ENCODE measurements around the gene LTBP2.
A peak's percentile ranks its signal among the peaks of the same experiment; 100 is the strongest.

Gene LTBP2

DNA sequence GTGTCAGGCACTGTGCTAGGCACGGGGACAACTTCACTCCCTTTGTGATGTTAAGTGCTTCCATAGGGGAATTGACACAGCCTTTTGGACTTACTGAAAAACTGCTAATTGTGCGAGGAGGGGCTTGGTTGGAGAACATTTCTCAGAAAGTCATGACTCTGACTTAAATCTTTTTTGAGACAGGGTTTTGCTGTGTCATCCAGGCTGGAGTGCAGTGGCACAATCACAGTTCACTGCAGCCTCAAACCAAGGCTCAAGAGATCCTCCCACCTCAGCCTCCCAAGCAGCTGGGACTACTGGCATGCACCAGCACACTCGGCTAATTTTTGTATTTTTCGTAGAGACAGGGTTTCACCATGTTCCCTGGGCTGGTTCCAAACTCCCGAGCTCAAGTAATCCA is 10.2 kb upstream of the LTBP2 start:
- peaks cover 14% of the 10 kb centered on the region for H3K27me3 Mint-ChIP-seq
- peaks cover 50% of the 10 kb centered on the region for H3K4me1 Mint-ChIP-seq (ENCODE audit: low read depth)
- no peak overlapping the region for H3K27ac Mint-ChIP-seq
- H3K4me3 Mint-ChIP-seq = no peak overlapping the region
- no peaks in the 10 kb centered on the region for H3K36me3 Mint-ChIP-seq (ENCODE audit: low read depth)
- H3K9me3 Mint-ChIP-seq = no peaks in the 10 kb centered on the region

GRCh38 chr14:74621556-74621955 is 9.5 kb upstream of the LTBP2 start:
- H3K4me1 Mint-ChIP-seq (ENCODE audit: low read depth) = peaks cover 51% of the 10 kb centered on the region
- H3K27ac Mint-ChIP-seq = peak overlapping the region; percentile 10

DNA sequence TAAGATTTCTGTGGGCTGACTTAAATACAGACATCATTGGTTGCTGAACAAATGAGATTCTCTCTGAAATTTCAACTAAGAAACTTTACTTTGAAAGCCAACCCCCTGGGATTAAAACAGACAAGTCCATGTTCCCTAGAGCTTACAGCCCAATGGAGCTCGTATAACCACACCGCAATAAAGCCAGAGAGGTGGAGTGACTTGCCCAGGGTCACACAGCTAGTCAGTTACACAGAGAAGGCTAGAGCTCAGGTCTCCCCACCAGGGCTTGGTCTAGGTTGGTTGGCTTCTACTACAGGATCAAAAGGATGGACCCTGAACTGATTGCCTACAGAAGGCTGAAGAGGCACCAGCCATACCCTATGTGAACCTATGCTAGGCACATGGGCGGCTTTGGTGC is 8.9 kb upstream of the LTBP2 start:
- peaks cover 20% of the 10 kb centered on the region for H3K27me3 Mint-ChIP-seq
- H3K4me3 Mint-ChIP-seq = no peak overlapping the region
- H3K36me3 Mint-ChIP-seq (ENCODE audit: low read depth) = no peaks in the 10 kb centered on the region
- H3K4me1 Mint-ChIP-seq (ENCODE audit: low read depth) = peaks cover 53% of the 10 kb centered on the region
- H3K27ac Mint-ChIP-seq = peak overlapping the region; percentile 83
- no peaks in the 10 kb centered on the region for H3K9me3 Mint-ChIP-seq

More at GRCh38 chr14:74621556-74621955, 9.5 kb upstream of the LTBP2 start:
- Mint-ChIP-seq H3K4me3 (no peak overlapping the region), H3K36me3 (ENCODE audit: low read depth) (no peaks in the 10 kb centered on the region), H3K27me3 (peaks cover 14% of the 10 kb centered on the region), H3K9me3 (no peaks in the 10 kb centered on the region)

DNA sequence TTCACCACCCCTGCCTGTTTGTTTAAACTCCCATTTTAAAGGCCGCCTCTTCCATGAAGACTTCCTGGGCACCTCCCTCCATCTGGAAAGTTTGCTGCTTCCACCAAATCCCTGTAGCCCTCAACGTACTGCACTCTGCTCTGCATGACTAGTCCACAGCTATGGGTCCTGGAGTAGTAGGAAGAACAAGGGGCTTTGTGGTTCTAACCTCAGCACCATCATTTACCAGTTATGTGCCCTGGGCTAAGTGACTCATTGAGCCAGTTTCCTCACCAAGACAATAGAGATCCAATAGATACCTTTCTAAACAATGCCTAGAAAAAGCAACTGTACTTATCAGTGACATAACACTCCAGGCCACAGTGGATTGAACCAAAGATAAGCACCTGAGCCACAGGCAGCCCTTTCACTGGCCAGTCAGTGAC is 8.5 kb upstream of the LTBP2 start:
- Mint-ChIP-seq H3K27me3 (peaks cover 24% of the 10 kb centered on the region), H3K36me3 (ENCODE audit: low read depth) (no peaks in the 10 kb centered on the region), H3K27ac (peak overlapping the region; percentile 83), H3K9me3 (no peaks in the 10 kb centered on the region), H3K4me1 (ENCODE audit: low read depth) (peaks cover 57% of the 10 kb centered on the region), H3K4me3 (peak overlapping the region; percentile 55)

- H3K27ac Mint-ChIP-seq = peak overlapping the region; percentile 83
- no peaks in the 10 kb centered on the region for H3K36me3 Mint-ChIP-seq (ENCODE audit: low read depth)
- peaks cover 65% of the 10 kb centered on the region for H3K4me1 Mint-ChIP-seq (ENCODE audit: low read depth)
- no peaks in the 10 kb centered on the region for H3K9me3 Mint-ChIP-seq
- H3K4me3 Mint-ChIP-seq = peak overlapping the region; percentile 0
- H3K27me3 Mint-ChIP-seq = peaks cover 32% of the 10 kb centered on the region
Measured at GRCh38 chr14:74619672-74620131, 7.7 kb upstream of the LTBP2 start.

DNA sequence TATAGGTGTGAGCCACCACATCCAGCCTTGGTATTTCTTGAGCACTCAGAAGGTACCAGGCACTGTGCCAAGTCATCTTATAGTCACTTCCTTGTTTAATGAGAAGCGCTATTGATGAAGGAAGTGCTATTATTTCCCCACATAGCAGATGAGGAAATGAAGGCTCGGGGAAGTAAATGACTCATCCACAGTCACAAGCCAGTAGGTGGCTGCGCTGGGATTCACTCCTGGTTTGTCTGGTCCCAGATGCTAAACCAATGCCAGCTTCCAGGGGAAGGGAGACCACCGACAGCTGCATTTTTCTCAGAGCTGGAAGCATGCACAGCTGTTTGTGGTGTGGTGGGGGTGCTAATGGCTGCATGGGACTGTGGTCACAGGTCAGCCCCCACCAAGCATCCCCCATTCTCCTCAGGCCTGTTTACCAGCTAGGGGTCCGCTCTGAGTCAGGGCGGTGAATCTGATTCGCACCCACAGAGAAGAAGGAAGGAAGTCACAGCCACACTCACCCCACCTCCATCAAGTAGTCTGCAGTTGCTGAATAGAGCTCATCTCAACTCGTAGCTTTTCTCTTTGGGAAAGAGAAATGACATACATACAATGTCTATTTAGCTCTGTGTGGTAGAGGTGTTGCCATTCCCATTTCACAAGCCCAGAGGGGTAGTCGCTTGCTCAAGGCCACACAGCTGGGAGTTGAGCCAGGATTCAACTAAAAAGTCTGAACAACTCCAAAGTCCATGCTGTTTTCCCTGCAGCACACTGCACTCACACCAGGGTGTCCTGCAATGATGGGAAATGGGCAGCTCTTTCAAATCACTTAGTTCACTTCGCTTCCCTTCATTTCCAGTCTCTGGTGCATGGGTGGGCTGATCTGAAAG is 6.3 kb upstream of the LTBP2 start:
- peak overlapping the region; percentile 20 for H3K4me3 Mint-ChIP-seq
- peak overlapping the region; percentile 55 for H3K27ac Mint-ChIP-seq
- peaks cover 43% of the 10 kb centered on the region for H3K27me3 Mint-ChIP-seq
- no peaks in the 10 kb centered on the region for H3K36me3 Mint-ChIP-seq (ENCODE audit: low read depth)
- H3K9me3 Mint-ChIP-seq = no peaks in the 10 kb centered on the region
- peaks cover 77% of the 10 kb centered on the region for H3K4me1 Mint-ChIP-seq (ENCODE audit: low read depth)

- H3K27ac Mint-ChIP-seq = no peak overlapping the region
- H3K9me3 Mint-ChIP-seq = no peaks in the 10 kb centered on the region
- H3K4me3 Mint-ChIP-seq = no peak overlapping the region
- H3K27me3 Mint-ChIP-seq = peaks cover 38% of the 10 kb centered on the region
- no peaks in the 10 kb centered on the region for H3K36me3 Mint-ChIP-seq (ENCODE audit: low read depth)
- H3K4me1 Mint-ChIP-seq (ENCODE audit: low read depth) = peaks cover 77% of the 10 kb centered on the region
Measured at GRCh38 chr14:74616996-74617700, 5.1 kb upstream of the LTBP2 start.

DNA sequence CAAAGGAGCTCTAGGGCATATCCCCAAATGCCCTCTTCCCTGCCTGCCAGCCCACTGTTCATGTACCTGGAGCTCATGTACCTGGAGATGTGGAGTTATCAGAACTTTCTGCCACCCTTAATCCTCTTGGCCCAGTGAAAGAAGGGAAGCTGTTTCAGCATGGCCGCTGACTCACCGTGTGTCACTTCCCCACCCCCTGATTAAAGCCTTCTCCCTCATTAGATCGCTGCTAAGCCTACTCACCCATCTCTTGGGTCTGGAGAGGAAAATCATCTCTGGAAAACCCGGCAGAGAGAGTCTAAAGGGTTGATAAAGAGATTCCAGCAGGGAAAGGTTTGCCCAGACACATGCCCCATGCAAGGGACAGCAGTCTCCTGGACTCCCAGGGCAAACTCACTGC is 4.5 kb upstream of the LTBP2 start:
- H3K36me3 Mint-ChIP-seq (ENCODE audit: low read depth) = no peaks in the 10 kb centered on the region
- peaks cover 77% of the 10 kb centered on the region for H3K4me1 Mint-ChIP-seq (ENCODE audit: low read depth)
- no peak overlapping the region for H3K27ac Mint-ChIP-seq
- H3K4me3 Mint-ChIP-seq = no peak overlapping the region
- no peaks in the 10 kb centered on the region for H3K9me3 Mint-ChIP-seq
- H3K27me3 Mint-ChIP-seq = peaks cover 35% of the 10 kb centered on the region

DNA sequence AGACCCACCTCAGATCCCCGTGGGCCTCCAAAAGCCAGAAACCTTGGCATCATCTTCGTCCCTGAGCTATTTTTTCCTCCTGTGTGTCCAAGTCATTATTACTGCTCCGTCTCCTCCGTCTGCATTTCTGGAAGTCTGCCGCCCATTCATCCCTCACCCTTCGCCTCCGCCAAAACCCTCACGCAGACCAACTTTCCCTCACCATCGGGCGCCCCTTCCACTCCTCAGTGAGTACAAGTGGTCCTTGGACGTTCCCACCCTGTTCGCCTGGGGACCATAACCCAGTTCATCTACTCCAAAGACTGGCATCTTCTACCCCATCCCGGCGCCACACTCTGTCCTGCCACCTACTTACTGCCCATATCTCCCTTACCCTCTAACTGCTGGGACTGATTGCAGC is 3.7 kb upstream of the LTBP2 start:
- H3K27ac Mint-ChIP-seq = no peak overlapping the region
- H3K27me3 Mint-ChIP-seq = peaks cover 33% of the 10 kb centered on the region
- H3K9me3 Mint-ChIP-seq = no peaks in the 10 kb centered on the region
- H3K36me3 Mint-ChIP-seq (ENCODE audit: low read depth) = no peaks in the 10 kb centered on the region
- H3K4me3 Mint-ChIP-seq = peak overlapping the region; percentile 7
- H3K4me1 Mint-ChIP-seq (ENCODE audit: low read depth) = peaks cover 70% of the 10 kb centered on the region

DNA sequence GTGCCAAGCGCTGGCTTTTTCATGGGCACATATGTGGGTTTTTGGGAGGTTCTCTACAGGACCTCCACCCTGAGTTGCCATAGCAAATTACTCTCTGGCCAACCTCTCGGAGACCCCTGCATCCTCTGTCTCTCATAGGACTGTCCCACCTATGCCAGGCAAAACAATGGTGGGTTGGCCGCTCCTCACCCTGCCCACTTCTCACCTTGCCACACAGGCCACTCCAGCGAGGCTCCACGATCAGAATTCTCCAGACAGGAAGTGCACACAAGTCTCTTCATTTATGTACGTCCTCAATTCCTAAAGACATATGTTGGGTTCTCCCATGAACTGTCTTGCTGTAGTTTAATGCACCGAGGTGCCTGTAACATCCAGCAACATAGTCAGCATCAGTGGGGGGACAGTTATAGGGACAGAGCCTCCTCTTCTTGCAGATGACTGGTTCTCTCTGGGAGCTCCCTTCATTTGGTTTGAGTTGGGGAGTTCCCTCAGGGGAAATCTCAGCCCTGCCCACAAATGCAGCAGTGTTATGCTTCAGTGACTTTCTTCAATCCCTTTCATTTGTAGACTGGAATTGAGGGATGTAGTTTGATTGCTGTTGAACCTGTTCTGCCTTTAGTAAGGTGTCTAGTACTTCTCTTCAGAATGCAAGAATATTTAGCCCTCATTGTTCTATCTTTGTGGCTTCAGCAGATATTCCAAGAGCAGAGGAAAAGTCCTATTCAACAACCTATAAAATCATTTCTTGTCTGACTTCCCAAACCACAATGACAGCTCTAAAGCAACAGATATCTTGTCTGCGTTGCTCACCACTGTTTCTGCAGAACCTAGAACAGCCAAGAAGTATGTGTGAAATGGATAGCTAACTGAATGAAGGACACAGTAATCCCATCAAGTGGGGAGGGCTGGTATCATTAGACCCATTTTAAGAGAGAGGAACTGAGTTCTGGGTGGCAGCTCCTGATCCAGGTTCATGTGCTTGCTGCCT is 2.8 kb upstream of the LTBP2 start:
- Mint-ChIP-seq H3K4me3 (no peak overlapping the region), H3K4me1 (ENCODE audit: low read depth) (peaks cover 61% of the 10 kb centered on the region), H3K9me3 (no peaks in the 10 kb centered on the region), H3K36me3 (ENCODE audit: low read depth) (no peaks in the 10 kb centered on the region), H3K27me3 (peaks cover 41% of the 10 kb centered on the region), H3K27ac (no peak overlapping the region)

GRCh38 chr14:74613211-74613914 is 1.3 kb upstream of the LTBP2 start:
- Mint-ChIP-seq H3K4me3 (peak overlapping the region; percentile 22), H3K27ac (no peak overlapping the region)

DNA sequence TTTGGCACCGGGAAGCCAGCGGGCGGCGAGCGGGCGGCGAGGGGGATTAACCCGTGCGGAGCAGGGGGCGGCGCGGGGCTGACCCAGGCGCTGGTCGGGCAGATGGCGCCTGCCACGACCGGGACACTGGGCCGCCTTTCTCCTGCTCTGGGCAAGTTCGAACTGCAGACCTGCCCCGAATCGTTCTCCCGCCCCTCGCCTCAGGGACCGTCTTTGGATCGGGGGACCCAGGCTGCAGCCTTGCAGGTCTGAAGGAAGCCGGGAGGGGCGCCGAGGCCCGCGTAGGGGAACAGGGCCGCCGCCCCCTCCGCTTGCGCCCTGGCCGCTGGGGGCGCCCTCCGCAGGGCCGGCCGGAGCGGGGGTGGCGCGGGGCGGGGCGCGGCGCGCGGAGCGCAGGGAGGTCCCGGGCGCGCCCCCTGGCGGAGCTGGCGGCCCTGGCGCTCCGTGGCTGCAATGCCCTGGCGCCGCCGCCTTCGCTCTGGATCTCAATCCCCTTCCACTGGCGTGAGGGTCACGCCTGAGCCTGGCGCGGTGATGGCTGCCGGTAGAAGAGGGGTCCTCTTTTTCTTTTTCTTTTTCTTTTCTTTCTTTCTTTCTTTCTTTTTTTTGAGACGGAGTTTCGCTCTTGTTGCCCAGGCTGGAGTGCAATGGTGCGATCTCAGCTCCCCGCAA is 449 bp upstream of the LTBP2 start:
- H3K4me1 Mint-ChIP-seq (ENCODE audit: low read depth) = peaks cover 37% of the 10 kb centered on the region
- H3K36me3 Mint-ChIP-seq (ENCODE audit: low read depth) = no peaks in the 10 kb centered on the region
- peaks cover 42% of the 10 kb centered on the region for H3K27me3 Mint-ChIP-seq
- H3K9me3 Mint-ChIP-seq = no peaks in the 10 kb centered on the region
- H3K27ac Mint-ChIP-seq = no peak overlapping the region
- peak overlapping the region; percentile 60 for H3K4me3 Mint-ChIP-seq

More at GRCh38 chr14:74613211-74613914, 1.3 kb upstream of the LTBP2 start:
- Mint-ChIP-seq H3K36me3 (ENCODE audit: low read depth) (no peaks in the 10 kb centered on the region), H3K9me3 (no peaks in the 10 kb centered on the region), H3K4me1 (ENCODE audit: low read depth) (peaks cover 46% of the 10 kb centered on the region), H3K27me3 (peaks cover 42% of the 10 kb centered on the region)

DNA sequence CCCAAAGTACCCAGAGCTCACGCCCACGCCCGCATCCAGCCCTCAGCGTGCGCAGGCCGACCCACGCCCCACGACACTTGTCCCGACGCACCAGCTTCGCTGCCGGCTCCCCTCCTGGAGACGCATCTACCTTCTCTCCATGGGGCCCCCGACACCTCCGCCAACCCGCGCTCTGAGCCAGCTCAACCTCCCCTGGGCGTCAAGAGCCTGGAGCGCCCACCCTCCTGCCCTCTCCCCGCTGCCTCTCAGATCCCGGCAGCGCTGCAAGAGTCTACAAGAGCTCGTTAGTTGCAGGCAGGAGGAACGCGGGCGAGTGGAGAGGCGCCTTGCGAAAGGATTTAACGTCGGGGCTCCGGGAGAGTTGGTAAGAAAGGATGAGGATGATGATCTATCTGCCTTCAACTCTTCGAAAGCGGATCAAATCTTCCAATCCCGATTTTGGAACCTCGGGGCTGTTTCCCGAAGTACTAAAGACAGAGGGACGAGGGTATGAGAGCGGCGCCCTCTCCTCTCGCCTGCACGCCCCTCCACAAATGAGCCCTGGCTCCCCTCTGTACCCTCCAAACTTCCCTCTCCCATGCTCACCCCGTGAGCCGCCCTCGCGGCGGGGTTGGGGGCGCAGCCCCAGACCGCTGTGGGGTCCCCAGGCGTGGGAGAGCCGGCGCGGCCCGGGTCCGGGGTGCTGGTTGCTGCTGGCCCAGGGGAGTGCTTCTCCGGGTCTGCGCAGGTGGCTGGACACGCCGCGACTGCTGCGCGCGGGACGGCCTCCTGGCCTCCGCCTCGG is 979 bp downstream of the LTBP2 start:
- Mint-ChIP-seq H3K36me3 (ENCODE audit: low read depth) (no peaks in the 10 kb centered on the region), H3K4me3 (no peak overlapping the region), H3K27me3 (peaks cover 38% of the 10 kb centered on the region), H3K27ac (no peak overlapping the region), H3K9me3 (no peaks in the 10 kb centered on the region), H3K4me1 (ENCODE audit: low read depth) (peaks cover 30% of the 10 kb centered on the region)
